ENCODE data around the gene CLDN14.

Gene CLDN14, protein sequence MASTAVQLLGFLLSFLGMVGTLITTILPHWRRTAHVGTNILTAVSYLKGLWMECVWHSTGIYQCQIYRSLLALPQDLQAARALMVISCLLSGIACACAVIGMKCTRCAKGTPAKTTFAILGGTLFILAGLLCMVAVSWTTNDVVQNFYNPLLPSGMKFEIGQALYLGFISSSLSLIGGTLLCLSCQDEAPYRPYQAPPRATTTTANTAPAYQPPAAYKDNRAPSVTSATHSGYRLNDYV

DNA sequence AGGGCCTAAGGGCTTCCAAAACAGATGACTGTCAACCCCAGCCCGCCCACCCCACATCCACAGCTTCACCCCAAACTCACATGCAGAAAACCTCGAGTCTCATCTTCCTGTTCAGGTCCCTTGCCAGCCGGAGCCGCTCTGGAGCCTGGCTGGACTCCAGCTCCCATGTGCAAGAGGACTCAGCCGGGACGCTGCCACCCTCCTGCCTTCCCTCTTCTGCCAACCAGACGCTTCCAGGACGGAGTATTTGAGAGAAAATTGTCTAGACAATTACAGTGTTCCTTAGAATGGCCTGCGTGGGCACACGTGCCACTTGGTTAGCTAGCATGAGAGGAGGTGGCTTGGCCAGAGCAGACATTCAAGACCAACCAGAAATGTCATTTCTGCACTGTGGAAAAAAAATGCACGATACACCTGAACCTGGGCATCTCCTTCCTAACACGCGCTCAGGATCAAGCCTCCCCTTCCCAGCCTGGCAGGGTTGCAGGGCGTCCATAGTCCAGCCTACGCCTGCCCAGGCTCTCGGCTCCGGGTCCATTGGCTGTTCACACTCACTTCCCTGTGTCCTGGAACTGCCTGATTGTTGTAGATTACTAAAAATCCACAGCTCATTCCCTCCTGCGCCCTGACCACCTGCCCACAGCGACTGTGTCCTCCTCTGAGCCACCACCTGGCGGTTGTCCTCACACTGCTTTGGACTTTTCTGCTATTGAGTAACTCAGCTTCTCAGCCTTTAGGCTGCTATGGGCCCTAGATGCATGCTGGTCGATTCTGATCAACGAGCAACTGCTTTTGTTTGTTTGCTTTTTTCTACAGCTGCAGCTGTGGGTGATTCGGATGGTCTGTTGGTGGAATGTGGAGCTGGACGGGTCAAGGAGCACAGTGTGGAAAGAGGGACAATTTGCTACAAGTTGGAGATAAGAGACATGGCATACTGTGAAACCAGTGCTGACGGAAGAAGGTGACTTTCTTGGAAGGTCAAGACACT lies at the start of gene CLDN14:
TSS of gene CLDN14 (minus strand) at position 708 of the 988 bp plus-strand sequence. CDS start 18,427 bp downstream, outside the sequence.
- no peak for TF ChIP-seq JUND (IDR thresholded peaks at IDR 0.05; ENCODE audit: low read depth)
- in situ Hi-C loops (cut with HindIII; ENCODE audit: low pct_unique_long_range_greater_than_20kb, low sequenced_read_pairs), result no loop called here
- no peak for DNase-seq (ENCODE audit: low read depth in 1 of 2, low spot score in 1 of 2)

DNA sequence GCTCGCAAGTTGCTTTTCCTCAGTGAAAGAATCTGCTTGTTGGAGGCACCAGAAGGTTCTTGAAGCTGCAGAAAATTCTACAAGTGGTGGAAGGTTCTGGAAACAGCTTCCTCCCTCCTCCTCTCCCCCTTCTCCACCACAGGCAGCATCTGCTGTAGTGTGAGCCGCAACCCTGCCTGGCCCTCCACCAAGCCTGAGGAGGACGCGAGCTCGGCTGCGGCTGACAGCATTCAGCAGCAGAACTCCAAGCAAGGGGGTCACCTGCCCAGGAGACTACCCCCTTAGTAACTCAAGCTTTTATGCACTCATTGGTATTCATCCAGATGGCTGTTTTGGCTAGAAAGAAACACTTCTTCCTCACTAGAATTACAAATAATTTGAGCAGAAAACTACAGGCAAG lies 48.8 kb upstream of the CLDN14 start:
- DNase-seq (ENCODE audit: low read depth in 1 of 2, low spot score in 1 of 2), result no peak
- TF ChIP-seq JUND (IDR thresholded peaks at IDR 0.05; ENCODE audit: low read depth), result no peak
- in situ Hi-C loops (cut with HindIII; ENCODE audit: low pct_unique_long_range_greater_than_20kb, low sequenced_read_pairs), result no loop called here

DNA sequence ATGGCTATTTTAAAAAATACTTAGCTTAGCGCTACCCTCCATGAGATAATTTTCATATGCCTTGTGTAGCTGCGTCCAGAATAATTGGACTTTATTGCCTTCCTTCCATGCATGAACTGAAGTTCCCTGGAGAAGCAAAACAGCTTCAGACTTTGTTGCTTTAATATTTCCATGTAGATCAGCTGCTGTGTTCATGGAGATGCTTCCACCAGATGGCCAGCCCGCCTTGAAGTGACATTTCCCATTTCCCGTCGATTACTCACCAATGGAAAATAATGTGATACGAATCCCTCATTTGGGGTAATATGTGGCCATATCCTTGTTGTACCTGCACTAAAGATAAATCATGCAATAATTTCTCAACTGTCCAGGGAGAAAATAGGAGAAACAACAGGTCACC lies 47.4 kb upstream of the CLDN14 start:
- DNase-seq (ENCODE audit: low read depth in 1 of 2, low spot score in 1 of 2), result no peak
- TF ChIP-seq JUND (IDR thresholded peaks at IDR 0.05; ENCODE audit: low read depth), result no peak
- in situ Hi-C loops (cut with HindIII; ENCODE audit: low pct_unique_long_range_greater_than_20kb, low sequenced_read_pairs), result no loop called here

DNA sequence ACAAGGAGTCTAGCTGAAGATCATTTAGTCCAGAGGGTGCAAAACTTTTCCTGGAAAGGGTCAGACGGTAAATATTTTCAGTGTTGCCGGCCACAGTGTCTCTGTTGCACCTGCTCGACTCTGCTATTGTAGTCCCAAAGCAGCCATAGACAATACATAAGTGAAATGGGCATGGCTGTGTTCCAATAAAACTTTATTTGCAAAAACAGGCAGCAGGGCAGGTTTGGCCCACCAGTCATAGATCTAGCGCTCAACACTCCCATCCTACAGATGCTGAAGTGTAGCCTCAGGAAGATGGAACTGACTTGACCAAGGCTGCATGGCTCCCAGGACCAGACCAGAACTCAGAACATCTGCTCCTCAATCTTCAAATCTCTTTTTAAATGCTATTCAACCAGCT lies 46.2 kb upstream of the CLDN14 start:
- in situ Hi-C loops (cut with HindIII; ENCODE audit: low pct_unique_long_range_greater_than_20kb, low sequenced_read_pairs), result no loop called here
- no peak for TF ChIP-seq JUND (IDR thresholded peaks at IDR 0.05; ENCODE audit: low read depth)
- no peak for DNase-seq (ENCODE audit: low read depth in 1 of 2, low spot score in 1 of 2)

DNA sequence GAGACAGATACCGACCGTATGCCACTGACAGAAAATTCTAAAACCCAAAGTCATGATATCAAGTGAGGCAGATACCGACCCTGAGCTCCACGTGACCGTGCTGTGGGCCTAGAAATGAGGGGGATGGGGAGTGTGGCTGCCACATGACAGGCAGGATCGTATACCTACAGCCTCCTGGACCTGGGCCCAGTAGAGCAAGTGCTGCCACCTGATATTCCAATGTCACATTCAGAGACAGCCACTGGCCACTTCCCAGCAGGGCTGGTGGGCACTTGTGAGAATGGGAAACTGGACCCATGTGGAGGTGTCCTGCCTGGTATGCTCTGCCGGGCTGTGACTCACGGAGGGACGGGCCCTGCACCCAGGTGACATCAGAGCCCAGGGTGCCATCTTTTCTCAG lies 44.6 kb upstream of the CLDN14 start:
- DNase-seq (ENCODE audit: low read depth in 1 of 2, low spot score in 1 of 2), result no peak
- TF ChIP-seq JUND (IDR thresholded peaks at IDR 0.05; ENCODE audit: low read depth), result no peak
- in situ Hi-C loops (cut with HindIII; ENCODE audit: low pct_unique_long_range_greater_than_20kb, low sequenced_read_pairs), result no loop called here

DNA sequence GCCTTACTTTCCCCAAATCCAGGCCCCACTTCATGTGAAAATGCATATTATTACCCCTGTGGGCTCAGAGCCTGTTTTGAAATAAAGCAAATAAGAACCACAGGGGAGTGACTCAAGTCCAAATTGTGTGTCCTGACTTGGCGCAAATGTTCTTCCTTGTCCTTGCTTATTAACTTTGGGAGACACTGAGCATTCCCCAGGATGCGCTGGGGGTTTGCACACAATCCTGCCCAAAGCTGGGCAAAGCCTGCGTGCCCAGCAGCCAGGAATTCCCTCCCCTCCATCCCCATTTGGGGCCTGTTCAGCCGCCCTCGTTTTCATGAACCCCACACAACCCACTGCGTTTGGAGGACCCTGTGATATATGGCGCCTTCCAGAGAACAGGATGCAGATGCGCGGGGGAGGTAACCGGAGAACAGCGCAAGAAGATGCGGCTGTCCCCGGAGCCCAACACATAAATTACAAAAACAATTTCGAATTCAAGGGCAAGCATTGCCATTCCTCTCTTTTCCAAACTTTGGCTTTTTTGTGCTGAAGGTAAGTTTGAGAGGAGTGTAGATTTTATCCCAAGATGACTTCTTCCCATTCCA lies 42.4 kb upstream of the CLDN14 start:
- DNase-seq (ENCODE audit: low read depth in 1 of 2, low spot score in 1 of 2), result no peak
- TF ChIP-seq JUND (IDR thresholded peaks at IDR 0.05; ENCODE audit: low read depth), result no peak
- in situ Hi-C loops (cut with HindIII; ENCODE audit: low pct_unique_long_range_greater_than_20kb, low sequenced_read_pairs), result no loop called here

DNA sequence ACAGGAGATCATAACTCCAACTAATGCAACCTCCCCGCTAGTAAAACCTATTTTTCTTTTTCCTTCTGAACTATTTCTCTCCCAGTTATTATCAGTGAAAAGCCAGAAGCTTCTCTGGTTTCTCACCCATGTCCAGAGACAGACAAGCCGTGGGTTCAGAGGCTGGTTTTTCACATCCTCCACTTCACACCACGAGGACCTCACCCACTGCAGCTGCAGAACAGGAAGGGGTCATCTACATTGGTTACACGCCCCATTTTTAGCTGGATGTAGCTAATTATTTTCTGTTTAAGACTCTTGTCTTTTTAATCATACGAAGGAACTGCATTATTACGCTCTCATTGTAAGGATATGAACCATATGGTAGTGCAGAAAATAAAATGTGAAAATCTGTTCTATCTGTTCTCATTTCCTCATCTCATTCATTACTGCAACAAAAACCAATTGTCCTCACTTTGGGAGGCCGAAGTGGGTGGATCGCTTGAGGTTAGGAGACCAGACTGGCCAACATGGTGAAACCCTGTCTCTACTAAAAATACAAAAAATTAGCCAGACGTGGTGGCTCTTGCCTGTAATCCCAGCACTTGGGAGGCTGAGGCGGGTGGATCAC lies 39.1 kb upstream of the CLDN14 start:
- no peak for TF ChIP-seq JUND (IDR thresholded peaks at IDR 0.05; ENCODE audit: low read depth)
- no peak for DNase-seq (ENCODE audit: low read depth in 1 of 2, low spot score in 1 of 2)
- in situ Hi-C loops (cut with HindIII; ENCODE audit: low pct_unique_long_range_greater_than_20kb, low sequenced_read_pairs), result no loop called here

DNA sequence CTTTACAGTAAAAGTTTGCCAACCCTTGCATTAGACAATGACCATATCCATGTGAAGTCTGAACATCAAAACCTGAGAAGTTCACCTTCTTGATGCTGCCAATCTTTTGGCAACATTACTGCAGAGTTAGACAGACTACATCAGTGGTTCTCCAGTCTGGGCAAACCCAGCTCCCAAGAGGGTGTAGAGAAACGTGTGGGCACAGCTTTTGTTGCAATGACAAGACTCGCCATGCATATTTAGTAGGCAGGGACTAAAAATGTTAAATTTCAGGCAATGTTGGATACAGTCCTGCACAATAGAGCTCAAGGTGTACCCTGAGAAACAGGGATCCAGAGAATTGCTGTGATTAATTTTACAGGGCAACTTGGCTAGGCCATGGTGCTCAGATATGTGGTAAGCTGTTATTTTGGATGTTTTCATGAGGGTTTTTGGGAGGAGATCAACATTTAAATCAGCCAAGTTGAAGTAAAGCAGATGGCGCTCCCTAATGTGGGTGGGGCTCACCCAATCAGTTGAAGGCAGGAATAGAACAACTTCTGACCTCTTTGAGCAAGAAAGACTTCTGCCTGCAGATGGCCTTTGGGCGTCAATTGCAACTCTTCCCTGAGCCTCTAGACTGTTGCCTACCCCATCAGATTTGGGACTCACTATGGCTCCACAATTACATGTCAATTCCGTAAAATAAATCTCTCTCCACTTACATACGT lies 37.6 kb upstream of the CLDN14 start:
- DNase-seq (ENCODE audit: low read depth in 1 of 2, low spot score in 1 of 2), result no peak
- TF ChIP-seq JUND (IDR thresholded peaks at IDR 0.05; ENCODE audit: low read depth), result no peak
- in situ Hi-C loops (cut with HindIII; ENCODE audit: low pct_unique_long_range_greater_than_20kb, low sequenced_read_pairs), result no loop called here

DNA sequence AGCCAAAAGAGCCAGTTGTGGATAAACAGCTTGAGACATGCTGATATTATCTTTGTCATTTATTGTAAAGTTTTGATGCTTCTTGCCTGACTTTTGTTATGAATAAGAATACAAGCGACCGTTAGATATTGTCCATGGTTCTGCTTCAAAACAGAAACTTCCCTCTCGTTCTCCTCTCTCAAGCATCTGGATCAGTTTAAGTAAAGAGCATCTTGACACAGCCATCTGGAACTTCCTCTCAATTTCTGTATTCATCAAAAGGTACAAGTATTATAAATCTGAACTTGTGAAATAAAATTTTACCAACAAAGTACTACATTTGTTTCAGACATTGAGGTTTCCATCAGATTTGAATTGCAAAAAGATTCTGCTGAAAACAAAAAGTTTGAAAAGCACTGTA lies 36.4 kb upstream of the CLDN14 start:
- no peak for TF ChIP-seq JUND (IDR thresholded peaks at IDR 0.05; ENCODE audit: low read depth)
- no peak for DNase-seq (ENCODE audit: low read depth in 1 of 2, low spot score in 1 of 2)
- in situ Hi-C loops (cut with HindIII; ENCODE audit: low pct_unique_long_range_greater_than_20kb, low sequenced_read_pairs), result no loop called here

DNA sequence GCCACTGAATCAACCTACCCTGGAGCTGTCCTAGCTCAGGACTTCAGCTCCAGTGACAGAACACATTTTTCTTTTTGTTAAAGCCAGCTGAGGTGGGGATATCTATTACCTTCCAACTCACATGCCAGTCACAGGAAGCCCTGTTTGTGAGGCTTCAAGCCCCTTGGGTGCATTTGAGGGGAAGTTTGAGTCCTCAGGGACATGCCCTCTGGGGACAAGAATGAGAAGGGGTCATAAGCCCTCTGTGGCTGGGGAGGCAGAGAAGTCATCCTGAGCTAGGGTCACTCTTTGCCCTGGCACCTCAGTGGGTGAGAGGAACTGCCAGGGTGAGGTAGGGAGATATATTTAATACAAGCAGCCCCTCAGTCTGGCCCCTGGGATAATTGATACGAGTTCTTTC lies 33.5 kb upstream of the CLDN14 start:
- TF ChIP-seq JUND (IDR thresholded peaks at IDR 0.05; ENCODE audit: low read depth), result no peak
- in situ Hi-C loops (cut with HindIII; ENCODE audit: low pct_unique_long_range_greater_than_20kb, low sequenced_read_pairs), result no loop called here
- no peak for DNase-seq (ENCODE audit: low read depth in 1 of 2, low spot score in 1 of 2)

DNA sequence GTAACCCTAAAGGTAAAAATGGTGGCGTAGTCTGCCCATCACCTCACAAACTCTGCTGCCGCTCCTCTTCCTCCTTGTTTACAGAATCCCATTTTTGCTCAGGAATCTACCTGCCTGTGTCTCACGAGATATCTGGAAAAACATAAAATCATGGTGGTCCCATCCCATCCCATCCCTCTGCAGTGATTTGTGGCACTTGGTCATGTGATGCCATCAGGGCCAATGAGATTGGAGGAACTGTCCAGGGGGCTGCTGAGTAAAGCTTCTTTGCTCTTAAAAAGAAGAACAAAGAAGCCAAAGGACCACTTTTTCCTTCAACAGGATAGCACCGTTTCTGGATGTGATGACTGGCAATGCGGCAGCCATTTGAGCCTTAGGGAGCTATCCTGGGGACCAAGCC lies 33.0 kb upstream of the CLDN14 start:
- TF ChIP-seq JUND (IDR thresholded peaks at IDR 0.05; ENCODE audit: low read depth), result no peak
- no peak for DNase-seq (ENCODE audit: low read depth in 1 of 2, low spot score in 1 of 2)
- in situ Hi-C loops (cut with HindIII; ENCODE audit: low pct_unique_long_range_greater_than_20kb, low sequenced_read_pairs), result no loop called here

Measured in T47D (cell line).